Heart left ventricle (tissue), 16 donors: ENCODE data around the gene NPTX1. TPM values are rescaled to one million over a fixed set of nuclear protein-coding genes. Genes with fewer than 3 reads are reported as not detected.

Experiments used
- ATAC-seq, 4 donors: fragments of 200-7000 bp; cut with Tn5 transposase; one replicate each; pipeline ENCODE4 v1.9.1; 2020 to 2022; ENCODE audit warnings: moderate library complexity in 4 of 4, mild to moderate bottlenecking in 3 of 4, moderate number of reproducible peaks in 1 of 4
- DNase-seq, 5 donors: peaks; one replicate each; pipeline ENCODE4 v3.0.0-alpha.2; 2020
- H3K27ac ChIP-seq, 12 donors: fragments of 200-600 bp; sonication (generic) in 4 of 12; one replicate each; pipeline versions ENCODE4 v1.5.0 to v1.8.0; 2016 to 2022; ENCODE audit warnings: mild to moderate bottlenecking in 2 of 12
- H3K27me3 ChIP-seq, 9 donors: fragments of 200-600 bp; sonication (generic) in 2 of 9; one replicate each; pipeline versions ENCODE4 v1.5.1 to v1.8.0; 2016 to 2022; ENCODE audit warnings: mild to moderate bottlenecking in 3 of 9
- H3K36me3 ChIP-seq, 9 donors: fragments of 200-600 bp; sonication (generic) in 2 of 9; one replicate each; pipeline versions ENCODE4 v1.5.0 to v1.8.0; 2018 to 2022; ENCODE audit warnings: mild to moderate bottlenecking in 2 of 9
- H3K4me1 ChIP-seq, 12 donors: fragments of 200-600 bp; sonication (generic) in 4 of 12; one replicate each; pipeline versions ENCODE4 v1.5.0 to v1.8.0; 2016 to 2022; ENCODE audit warnings: mild to moderate bottlenecking in 3 of 12
- H3K4me3 ChIP-seq, 12 donors: fragments of 200-600 bp; sonication (generic) in 4 of 12; one replicate each; pipeline versions ENCODE4 v1.5.0 to v1.8.0; 2017 to 2022; ENCODE audit warnings: mild to moderate bottlenecking in 9 of 12, moderate library complexity in 4 of 12
- H3K9me3 ChIP-seq, 12 donors: fragments of 200-600 bp; sonication (generic) in 4 of 12; one replicate each; pipeline versions ENCODE4 v1.5.0 to v1.8.0; 2016 to 2022; ENCODE audit warnings: mild to moderate bottlenecking in 1 of 12
- CTCF ChIP-seq, 12 donors: fragments of 200-600 bp; sonication (generic) in 4 of 12; IDR thresholded peaks; one replicate each; pipeline versions ENCODE4 v1.5.0 to v1.8.0; 2018 to 2022; ENCODE audit warnings: antibody characterized with exemption in 12 of 12, mild to moderate bottlenecking in 5 of 12
- POLR2A ChIP-seq, 2 donors: fragments of 450-650 bp; IDR thresholded peaks; one replicate each; pipeline ENCODE4 v1.6.1; 2017; ENCODE audit warnings: antibody characterized with exemption in 2 of 2, mild to moderate bottlenecking in 2 of 2, moderate library complexity in 2 of 2
- WGBS, 4 donors: extraction: QIAGEN DNeasy Blood & Tissue Kit in 2 of 4; methylation state at CpG; one replicate each; pipeline versions ENCODE4 v1.1.5 to v1.1.7; 2013 to 2018; 5-methylcytosine and 5-hydroxymethylcytosine counted together
- intact Hi-C, 10 donors: fragments of 100-400 bp; cut with DNase I; formaldehyde crosslinking; loops; one replicate each; pipeline versions ENCODE4 v1.11.1 to v1.14.2; 2022
- polyA plus RNA-seq, 2 donors: library from polyadenylated mRNA; stranded (reverse); fragments of 200-250 nt; gene quantifications; one replicate each; pipeline ENCODE4 v1.2.3, GENCODE V29; 2013
- total RNA-seq, 9 donors: library from RNA; depleted of rRNA in 2 of 9; stranded (reverse); fragments of >200 nt in 2 of 9; fragmentation: NEBNext Ultra II Directional in 3 of 9; extraction: Animal tissue kit (Norgen Biotek cat#: 25700) in 3 of 9; gene quantifications; one replicate each; pipeline versions ENCODE4 v1.1.0 to v1.2.4, GENCODE V29; 2016 to 2023
- donor health status: ischemic (EF 13 %, LVEDD 7.1; RV severe dilation, severe dysfunction).
- donor health status: healthy with polysubstance abuse.
- donor health status: DM: no; HTN: yes; CAD: no.
- donor health status: DM: no; HTN: no; CAD: no.
- donor health status: ischemic (EF 25% LVEDD 6.9; RV normal size, moderate dysfunction).
- donor health status: ischemic (EF 25% LVEDD 5.7; RV mildly dilated, moderate dysfunction).
- donor health status: healthy.
- donor health status: DM: yes; HTN: yes; CAD: no.
- donor health status: ischemic (EF 35%, LVEDD 5.7; RV mildly dilated, moderate dysfunction).
- donor health status: nonischemic (EF 11% LVEDD 7.7; RV severe dilation, severe dysfunction).
- donor health status: DM: yes; HTN: yes; CAD: no.
- donor health status: PGD.
- donor health status: ischemic (EF 29% LVEDD 5.4; RV normal size, mild dysfunction).
- donor health status: nonischemic (EF 23%, LVEDD 6.1; RV moderate dilation, normal function).

The NPTX1 gene
- total and polyA plus RNA-seq, 11 donors, result 0.01 to 0.58 (median 0.09) TPM; not detected in 7

DNA sequence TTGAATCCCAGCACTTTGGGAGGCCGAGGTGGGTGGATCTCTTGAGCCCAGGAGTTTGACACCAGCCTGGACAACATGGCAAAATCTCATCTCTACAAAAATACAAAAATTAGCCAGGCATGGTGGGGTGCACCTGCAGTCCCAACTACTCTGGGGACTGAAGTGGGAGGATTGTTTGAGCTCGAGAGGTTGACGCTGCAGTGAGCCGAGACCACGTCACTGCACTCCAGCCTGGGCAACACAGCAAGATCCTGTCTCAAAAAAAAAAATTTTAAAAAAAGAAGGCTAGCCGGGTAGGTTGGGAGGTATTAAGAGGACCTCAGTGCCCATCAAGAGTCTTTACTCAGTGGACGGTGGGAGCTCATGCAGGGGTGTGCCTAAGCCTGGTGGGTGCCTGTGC is 3.8 kb upstream of the NPTX1 start:
- Histone ChIP-seq H3K27ac (no peak overlapping the region), H3K4me1 (peaks cover 0 to 39% (median 30%) of the 10 kb centered on the region in 12 donors), H3K27me3 (peaks cover 59 to 100% (median 77%) of the 10 kb centered on the region in 9 donors), H3K4me3 (no peak overlapping the region), H3K36me3 (no peaks in the 10 kb centered on the region), H3K9me3 (no peaks in the 10 kb centered on the region)
- intact Hi-C loops, result no loop called here
- WGBS, 4 donors, result 83 to 91% (median 87%) methylated on average over 7 of the region's 7 CpGs
- TF ChIP-seq POLR2A (IDR thresholded peaks at IDR 0.05) (no peak), CTCF (IDR thresholded peaks at IDR 0.05) (no peak)
- ATAC-seq, result no peak
- DNase-seq, result no peak

- peaks cover 0 to 49% (median 31%) of the 10 kb centered on the region in 12 donors for H3K4me1 ChIP-seq
- no peak for TF ChIP-seq POLR2A (IDR thresholded peaks at IDR 0.05)
- TF ChIP-seq CTCF (IDR thresholded peaks at IDR 0.05), result no peak
- WGBS, 4 donors, result 48 to 61% (median 53%) methylated on average over 9 of the region's 9 CpGs
- peaks cover 67 to 100% (median 87%) of the 10 kb centered on the region in 9 donors for H3K27me3 ChIP-seq
- ATAC-seq (no peak), DNase-seq (no peak)
- no peak overlapping the region for H3K27ac ChIP-seq
- intact Hi-C loops, result loop anchor here in 1 of 10 donors (5.0 kb wide), 1 partner anchor 493 kb away; no protein-coding TSS in a partner anchor
- H3K36me3 ChIP-seq, result no peaks in the 10 kb centered on the region
- no peaks in the 10 kb centered on the region for H3K9me3 ChIP-seq
- H3K4me3 ChIP-seq, result peak overlapping the region in 1 of 12 donors; percentile 34
Observed at GRCh38 chr17:80479246-80479566, 2.8 kb upstream of the NPTX1 start.

DNA sequence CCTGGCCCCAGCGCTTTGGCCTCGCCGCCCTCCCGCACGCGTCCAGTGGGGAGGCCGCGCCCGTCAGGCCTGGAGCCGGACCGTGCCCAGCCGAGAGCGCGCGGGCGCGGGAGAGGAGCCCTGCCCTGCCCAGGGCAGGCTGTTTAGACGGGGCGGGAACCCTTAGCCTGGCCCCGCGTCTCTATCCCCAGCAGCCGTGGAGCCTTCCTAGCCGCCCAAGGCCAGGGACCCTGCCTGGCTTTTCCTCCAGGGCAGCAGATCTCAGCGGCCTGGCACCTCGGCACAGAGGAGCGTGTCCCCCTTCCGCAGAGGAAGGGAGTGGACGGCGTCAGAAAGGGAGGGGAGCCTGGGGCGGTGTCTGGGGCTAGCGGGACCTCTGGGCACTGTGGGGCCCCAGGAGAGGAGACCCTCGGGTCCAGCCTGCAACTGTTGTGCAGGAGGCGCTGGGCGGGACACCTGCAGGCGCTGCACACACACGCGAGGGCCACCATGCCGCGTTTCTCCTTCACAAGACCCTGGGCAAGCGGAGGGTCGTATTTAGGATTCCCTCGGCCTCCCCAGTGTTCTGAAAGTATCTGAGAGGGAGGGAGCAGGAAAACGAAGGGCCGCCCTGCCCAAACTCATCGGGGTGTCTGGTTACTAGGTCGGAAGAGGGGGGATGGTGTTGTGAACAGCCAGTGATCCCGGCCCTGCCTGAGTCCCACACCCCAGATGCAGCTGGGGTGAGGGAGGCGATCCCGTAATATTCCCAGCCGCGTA is 2.3 kb upstream of the NPTX1 start:
- peak overlapping the region in 11 of 12 donors; percentile 8 to 41 (median 31) for H3K4me3 ChIP-seq
- no peaks in the 10 kb centered on the region for H3K36me3 ChIP-seq
- DNase-seq, result no peak
- WGBS, 4 donors, result 5 to 17% (median 6%) methylated on average over 19 to 51 of the region's 51 CpGs
- peaks cover 0 to 49% (median 31%) of the 10 kb centered on the region in 12 donors for H3K4me1 ChIP-seq
- H3K27me3 ChIP-seq, result peaks cover 72 to 100% (median 91%) of the 10 kb centered on the region in 9 donors
- H3K27ac ChIP-seq, result no peak overlapping the region
- intact Hi-C loops, result loop anchor here in 1 of 10 donors (5.0 kb wide), 1 partner anchor 494 kb away; no protein-coding TSS in a partner anchor
- no peaks in the 10 kb centered on the region for H3K9me3 ChIP-seq
- TF ChIP-seq CTCF (IDR thresholded peaks at IDR 0.05), result no peak
- no peak for TF ChIP-seq POLR2A (IDR thresholded peaks at IDR 0.05)
- peak in 1 of 4 donors; percentile 26 for ATAC-seq

DNA sequence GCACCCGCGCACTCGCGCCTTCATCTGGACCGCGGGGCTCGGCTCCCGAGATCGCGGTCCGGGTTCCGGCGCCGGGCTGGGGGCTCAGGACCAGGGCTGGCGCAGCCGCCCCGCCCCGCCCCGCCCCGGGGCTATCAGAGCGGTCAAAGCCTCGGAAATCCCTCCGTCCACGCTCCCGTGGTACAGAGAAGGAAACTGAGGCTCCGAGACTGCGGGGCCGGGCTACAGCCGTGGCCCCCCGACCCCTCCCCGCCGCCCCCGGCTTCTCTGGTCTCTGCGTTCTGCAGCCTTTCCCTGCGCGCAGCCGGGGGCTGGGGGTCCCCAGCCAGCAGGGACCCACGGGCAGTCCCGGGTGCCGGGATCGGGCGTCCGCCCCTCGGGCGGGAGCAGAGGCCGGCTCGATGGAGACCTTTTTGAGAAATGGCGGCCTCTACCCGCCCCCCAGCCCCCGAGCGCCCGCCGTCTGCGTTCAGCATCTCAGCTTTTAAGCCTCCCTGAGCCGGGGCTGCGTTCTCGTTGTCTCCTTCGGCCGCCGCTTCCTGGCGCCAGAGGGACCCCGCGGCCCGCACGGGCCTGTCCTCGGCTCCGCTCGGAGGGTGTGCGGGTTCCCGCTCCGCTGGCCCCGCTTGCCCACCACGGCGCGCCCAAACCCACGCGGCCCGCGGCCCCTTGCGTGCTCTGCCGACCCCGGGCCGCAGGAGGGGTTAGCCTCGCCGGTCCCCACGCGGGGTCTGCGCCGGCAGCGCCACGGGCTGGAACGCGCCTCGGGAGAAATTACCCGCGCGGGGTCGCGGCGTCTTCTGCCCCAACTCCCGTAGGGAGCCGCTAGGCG is 1.5 kb upstream of the NPTX1 start:
- peak overlapping the region in 11 of 12 donors; percentile 8 to 43 (median 34) for H3K4me3 ChIP-seq
- peaks cover 0 to 49% (median 31%) of the 10 kb centered on the region in 12 donors for H3K4me1 ChIP-seq

More for the DNA sequence above, 1.5 kb upstream of the NPTX1 start:
- H3K36me3 ChIP-seq, result no peaks in the 10 kb centered on the region
- peak in 3 of 4 donors; percentile 57 to 78 (median 67) for ATAC-seq
- intact Hi-C loops, result loop anchor here in 1 of 10 donors (5.0 kb wide), 1 partner anchor 494 kb away; no protein-coding TSS in a partner anchor
- H3K27me3 ChIP-seq, result peaks cover 73 to 100% (median 95%) of the 10 kb centered on the region in 9 donors
- 0 to 6% (median 3%) methylated on average over 4 to 103 of the region's 103 CpGs for WGBS, 4 donors
- DNase-seq, result no peak
- H3K9me3 ChIP-seq, result no peaks in the 10 kb centered on the region
- TF ChIP-seq POLR2A (IDR thresholded peaks at IDR 0.05) (no peak), CTCF (IDR thresholded peaks at IDR 0.05) (peak in 10 of 12 donors; percentile 14 to 62 (median 40))
- H3K27ac ChIP-seq, result no peak overlapping the region
